ENCODE results near the gene NSD2.

Gene NSD2

DNA sequence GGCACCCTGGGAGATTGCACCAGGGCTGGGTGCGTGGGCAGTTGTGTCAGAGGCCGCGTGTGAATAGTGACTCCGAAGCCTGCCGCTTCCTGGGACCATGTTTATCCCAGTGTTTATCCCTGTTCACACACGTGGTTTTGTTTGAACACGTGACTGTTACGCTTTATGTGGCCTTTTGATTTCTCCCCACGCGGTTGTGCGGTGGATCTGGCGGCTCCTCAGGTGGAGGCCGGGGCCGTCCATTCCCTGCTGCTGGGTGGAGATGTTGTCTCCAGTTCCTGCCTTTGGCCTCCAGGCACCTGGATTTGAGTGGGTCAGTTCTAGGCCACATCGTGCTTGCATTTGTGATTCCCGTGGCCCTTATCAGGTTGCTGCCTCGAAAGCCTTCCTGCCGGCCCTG lies 102.5 kb downstream of the NSD2 start:
- H3K4me3 ChIP-seq, result no peak overlapping the region
- no peak for TF ChIP-seq CTCF (IDR thresholded peaks at IDR 0.05)
- DNase-seq (ENCODE audit: low spot score), result no peak
- H3K27ac ChIP-seq, result no peak overlapping the region

DNA sequence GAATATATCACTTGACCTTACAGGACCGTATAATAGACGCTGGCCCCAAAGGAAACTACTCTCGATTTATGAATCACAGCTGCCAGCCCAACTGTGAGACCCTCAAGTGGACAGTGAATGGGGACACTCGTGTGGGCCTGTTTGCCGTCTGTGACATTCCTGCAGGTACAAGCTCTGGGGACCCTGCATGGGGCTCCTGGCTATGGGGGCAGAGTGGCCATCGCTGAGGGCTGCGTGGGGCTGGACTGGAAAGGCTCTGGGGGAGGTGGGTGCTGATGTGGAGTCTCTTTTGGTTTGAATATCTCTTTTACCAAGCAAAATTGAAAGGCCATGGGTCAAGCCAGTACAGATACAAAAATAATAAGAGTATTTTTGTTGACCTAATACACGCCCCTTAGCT lies 103.6 kb downstream of the NSD2 start:
- H3K27ac ChIP-seq, result no peak overlapping the region
- peak; percentile 62 for DNase-seq (ENCODE audit: low spot score)
- no peak for TF ChIP-seq CTCF (IDR thresholded peaks at IDR 0.05)
- no peak overlapping the region for H3K4me3 ChIP-seq

DNA sequence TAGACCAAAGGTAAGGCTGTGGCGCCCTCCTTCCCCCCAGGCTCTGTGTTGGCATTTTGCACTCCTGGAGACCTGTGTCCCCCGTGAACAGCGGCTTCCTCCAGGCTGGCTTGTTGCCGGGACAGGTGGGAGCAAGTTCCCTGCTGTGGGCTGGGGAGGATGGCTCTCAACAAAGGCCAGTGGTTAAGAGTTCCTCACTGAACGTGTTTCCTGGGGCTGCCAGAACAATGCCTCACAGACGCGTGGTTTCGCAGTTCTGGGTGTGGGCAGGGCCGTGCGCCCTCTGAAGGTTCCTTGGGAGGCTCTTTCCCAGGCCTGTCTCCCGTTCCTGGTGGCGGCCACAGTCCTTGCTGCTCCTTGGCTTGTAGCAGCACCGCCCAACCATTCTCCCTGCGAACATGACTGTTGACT lies 104.2 kb downstream of the NSD2 start:
- no peak overlapping the region for H3K4me3 ChIP-seq
- peak; percentile 59 for DNase-seq (ENCODE audit: low spot score)
- no peak overlapping the region for H3K27ac ChIP-seq
- TF ChIP-seq CTCF (IDR thresholded peaks at IDR 0.05), result no peak

DNA sequence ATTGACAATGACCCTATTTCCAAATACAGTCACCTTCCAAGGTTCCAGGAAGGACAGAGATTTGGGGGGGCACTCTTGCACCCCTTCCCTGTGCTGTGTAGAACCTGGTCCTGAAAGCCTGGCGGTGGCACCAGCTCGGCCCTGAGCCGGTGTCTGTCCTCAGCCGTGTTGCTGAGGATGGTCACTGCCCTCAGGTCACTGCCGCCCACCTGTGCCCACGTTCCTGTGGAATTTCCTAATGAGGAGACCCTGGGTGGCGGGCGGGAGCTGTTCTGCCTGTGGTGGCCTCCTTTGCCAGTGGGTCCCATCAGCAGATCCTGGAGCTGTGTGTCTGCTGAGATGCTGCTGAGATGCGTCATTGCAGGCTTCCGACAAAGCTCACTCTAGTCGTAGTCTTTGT lies 104.7 kb downstream of the NSD2 start:
- H3K27ac ChIP-seq, result no peak overlapping the region
- no peak overlapping the region for H3K4me3 ChIP-seq
- no peak for TF ChIP-seq CTCF (IDR thresholded peaks at IDR 0.05)
- DNase-seq (ENCODE audit: low spot score), result no peak

DNA sequence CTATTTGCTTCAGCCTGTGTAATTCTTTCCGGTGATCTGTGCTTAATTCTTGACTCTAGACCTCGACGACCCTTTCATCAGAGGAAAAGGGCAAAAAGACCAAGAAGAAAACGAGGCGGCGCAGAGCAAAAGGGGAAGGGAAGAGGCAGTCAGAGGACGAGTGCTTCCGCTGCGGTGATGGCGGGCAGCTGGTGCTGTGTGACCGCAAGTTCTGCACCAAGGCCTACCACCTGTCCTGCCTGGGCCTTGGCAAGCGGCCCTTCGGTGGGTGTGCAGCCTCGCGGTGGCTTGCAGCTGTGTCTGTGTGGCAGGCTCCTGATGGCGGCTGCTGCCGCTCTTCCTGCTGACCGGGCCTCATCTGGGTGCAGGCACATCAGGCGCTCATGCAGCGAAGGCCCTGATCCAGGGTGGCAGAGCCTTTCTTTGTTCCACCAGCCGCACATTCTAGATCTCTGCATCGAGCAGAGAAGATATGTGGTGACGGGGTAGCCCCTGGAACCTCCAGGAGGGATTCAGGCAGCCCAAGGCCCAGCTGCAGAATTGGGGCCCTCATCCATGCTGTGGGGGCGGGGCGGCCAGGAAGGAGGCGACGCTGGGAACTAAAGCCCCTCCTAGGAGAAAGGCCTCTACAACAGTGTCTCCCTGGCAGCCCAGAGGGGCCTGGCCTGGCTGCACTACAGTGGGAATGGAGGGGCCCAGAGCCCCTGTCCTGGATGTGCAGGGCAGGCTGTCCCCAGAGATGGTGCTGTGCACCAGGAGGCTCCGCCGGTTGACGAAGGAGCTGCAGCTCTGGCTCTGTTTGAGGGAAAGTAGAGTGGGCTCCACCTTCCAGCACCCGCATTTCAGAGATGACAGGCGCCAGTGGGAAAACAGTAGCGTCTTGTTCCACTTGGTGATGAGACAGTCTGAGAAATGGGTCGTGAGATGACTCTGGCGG lies 105.5 kb downstream of the NSD2 start:
- no peak for TF ChIP-seq CTCF (IDR thresholded peaks at IDR 0.05)
- Histone ChIP-seq H3K4me3 (no peak overlapping the region), H3K27ac (no peak overlapping the region)
- peak; percentile 53 for DNase-seq (ENCODE audit: low spot score)

- no peak overlapping the region for H3K4me3 ChIP-seq
- TF ChIP-seq CTCF (IDR thresholded peaks at IDR 0.05), result no peak
- no peak for DNase-seq (ENCODE audit: low spot score)
- no peak overlapping the region for H3K27ac ChIP-seq
Measured at GRCh38 chr4:1978226-1978625, 107.0 kb downstream of the NSD2 start.

Data from coronary artery (tissue), 2 donors.